HG02840 (cell line): ENCODE results near the gene NQO2.

Source experiments
- ATAC-seq: cut with Tn5 transposase; IDR thresholded peaks from one replicate; pipeline ENCODE4 v1.9.1; 2021; ENCODE audit warnings: mild to moderate bottlenecking, moderate library complexity, moderate number of reproducible peaks; ENCODE audit not compliant: unreplicated experiment, low FRiP score

The NQO2 gene

GRCh38 chr6:3068329-3069214, 68.9 kb downstream of the NQO2 start, which contains the start of gene RIPK1:
Gene RIPK1, plus strand, starts transcription at chr6:3068494. Its CDS starts 8,330 bp downstream, at chr6:3076824.
- peak; percentile 92 for ATAC-seq
